ENCODE measurements around the gene LTBP2.

Gene LTBP2

DNA sequence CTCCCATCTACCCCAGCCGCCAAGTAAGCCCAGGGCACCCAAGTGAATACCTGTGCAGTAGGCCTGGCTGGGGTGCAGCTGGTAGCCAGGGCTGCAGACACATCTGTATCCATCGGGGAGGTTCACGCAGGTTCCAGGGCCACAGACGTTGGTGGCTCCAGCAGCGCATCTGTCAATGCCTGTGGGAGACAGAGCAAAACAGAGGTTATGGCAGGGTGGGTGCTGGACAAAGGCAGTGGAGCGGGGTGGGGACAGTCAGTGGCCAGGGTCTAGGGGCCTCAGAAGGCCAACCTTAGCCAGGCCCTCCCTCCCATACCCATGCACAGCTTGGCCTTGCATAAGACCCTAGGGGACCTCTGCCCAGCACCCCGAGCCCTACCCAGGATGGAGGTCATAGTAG lies 89.3 kb downstream of the LTBP2 start:
- no peak for DNase-seq

DNA sequence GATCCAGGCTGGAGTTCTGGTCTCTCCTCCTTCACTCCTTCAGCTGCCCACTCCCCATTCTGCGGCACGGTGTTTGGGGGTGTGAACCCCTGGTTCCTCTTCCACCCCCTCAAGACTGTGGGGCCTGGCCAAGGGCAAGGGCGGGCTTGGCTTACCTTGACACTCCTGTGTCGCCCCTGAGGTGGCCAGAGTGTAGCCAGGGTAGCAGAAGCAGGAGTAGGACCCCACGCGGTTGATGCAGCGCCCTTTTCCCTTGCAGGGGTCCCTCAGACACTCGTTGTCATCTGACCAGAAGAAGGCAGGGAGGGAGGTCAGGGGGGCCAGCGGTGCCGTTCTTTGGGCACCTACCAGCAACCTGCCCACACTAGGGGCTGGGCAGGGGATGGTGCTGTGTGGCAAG lies 90.3 kb downstream of the LTBP2 start:
- no peak for DNase-seq

DNA sequence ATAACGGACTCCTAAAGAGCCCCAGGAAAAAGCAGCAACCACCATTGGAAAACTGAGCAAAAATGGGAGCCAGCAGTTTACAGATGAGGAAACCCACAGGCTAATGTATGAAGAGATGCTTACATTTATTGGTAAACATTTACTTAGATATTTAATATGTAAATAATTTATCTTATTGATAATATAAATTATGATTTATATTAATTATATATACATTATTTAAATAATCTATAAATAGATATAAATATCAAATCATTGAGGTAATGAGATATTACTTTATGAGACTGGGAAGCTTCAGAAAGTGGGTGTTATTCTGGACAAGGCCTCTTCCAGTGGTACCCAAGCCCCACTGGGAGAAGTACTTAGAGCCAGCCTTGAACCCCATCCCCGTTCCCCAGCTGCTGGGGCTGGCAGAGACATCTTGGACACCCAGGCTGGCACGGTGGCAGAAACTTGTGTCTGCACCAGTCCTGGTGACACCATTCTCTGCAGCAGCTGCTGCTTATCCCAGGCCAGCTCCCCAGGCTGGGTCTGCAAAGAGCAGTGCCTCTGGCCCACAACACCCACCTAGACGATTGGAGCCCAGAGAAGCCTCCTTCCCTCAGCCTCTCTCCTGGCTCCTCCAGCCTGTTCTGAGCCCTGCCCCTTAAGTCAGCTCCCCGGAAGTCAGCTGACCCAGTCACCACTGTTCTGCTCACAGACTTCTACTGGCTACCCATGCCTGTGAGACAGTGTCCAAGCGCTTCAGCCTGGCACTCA lies 92.5 kb downstream of the LTBP2 start:
- no peak for DNase-seq

DNA sequence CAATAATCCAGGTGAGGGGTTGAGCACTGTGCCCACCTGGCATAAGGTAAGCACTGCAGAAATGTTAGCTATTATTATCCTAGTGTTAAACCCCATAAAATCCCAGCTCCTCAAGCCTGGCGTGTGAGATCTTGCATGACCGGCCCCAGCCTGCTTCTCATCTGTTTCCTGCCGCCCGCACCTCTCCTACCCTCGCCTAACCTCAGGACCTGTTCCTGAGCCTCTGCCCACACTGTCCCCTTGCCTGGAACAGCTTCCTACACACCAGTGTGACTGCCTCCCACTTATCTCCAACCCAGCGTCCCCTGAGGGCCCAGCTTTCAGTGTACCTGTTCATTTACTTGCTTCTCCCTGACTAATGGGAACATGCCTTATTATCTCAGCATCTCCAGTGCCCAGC lies 93.8 kb downstream of the LTBP2 start:
- no peak for DNase-seq

DNA sequence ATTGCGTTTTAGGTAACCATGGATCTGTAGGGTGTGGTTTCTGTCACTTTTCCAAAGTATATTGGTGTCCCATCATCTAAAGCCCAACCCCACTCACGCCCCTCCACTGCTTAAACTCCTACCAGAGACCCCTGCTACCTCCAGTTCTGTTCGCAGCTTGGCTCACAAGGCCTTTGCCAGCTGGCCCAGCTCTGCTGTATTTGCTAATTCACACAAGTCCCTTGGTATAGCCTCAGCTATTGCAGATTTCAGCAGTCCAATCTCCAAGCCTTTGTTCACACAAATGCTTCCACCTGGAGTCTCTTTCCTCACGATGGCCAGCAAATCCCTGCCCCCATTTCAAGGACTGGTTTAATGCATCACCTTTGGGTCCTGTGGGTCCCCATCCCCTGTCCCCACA lies 94.3 kb downstream of the LTBP2 start:
- DNase-seq, result no peak

DNA sequence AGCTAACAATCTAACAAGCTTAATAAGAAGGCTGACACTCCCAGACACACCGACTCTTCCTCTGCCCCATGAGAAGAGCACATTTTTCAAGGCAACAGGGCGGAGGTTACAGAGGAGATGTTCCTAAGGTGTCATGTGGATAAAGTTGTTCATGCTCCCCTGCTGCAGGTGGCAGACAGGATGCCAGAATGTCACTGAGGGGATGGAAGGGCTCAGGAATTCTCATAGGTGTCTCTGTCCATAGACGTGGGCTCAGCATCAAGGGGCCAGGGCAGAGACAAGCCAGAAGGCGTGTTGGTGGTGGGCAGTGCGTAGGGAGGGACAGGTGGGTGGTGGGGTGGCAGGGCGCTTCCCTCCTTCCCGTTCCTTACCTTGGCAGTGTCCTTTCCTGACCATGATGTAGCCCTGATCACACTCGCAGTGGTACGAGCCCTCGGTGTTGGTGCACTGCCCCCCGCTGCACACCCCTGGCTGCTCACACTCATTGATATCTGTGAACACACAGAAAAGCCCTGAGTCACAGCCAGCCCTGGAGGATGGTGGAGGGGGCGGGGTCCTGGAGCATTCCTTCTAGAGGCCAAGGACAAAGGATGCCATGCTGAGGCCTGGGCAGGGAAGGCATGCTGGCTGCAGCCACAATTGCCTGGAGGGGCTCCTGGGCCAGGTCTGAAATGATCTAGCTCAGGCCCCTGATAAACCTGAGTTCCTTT lies 95.4 kb downstream of the LTBP2 start:
- no peak for DNase-seq

DNA sequence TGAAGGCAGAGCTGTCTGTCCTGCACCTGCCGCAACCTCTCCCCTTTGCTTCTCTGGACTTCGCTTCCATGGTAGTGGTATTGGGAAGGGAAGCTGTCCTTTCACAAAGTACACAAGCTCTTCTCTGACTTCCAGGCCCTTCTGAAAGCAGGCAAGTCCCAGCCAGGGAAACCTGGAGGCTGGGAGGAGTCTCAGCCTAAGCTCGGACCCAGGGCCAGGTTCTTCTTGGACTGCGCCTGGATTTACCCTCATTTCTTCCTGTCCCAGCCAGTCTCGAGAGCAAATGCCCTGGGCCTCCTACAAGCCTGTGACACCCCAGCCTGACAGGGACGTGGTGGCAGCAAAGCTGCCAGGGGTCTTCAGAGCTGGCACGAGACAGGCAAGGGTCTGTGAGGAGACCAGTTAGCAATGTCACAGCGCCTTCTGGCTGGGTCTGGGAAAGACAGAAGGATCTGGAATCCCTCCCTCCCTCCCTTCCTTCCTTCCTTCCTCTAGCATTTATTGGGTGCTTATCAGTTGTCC lies 96.1 kb downstream of the LTBP2 start:
- no peak for DNase-seq

DNA sequence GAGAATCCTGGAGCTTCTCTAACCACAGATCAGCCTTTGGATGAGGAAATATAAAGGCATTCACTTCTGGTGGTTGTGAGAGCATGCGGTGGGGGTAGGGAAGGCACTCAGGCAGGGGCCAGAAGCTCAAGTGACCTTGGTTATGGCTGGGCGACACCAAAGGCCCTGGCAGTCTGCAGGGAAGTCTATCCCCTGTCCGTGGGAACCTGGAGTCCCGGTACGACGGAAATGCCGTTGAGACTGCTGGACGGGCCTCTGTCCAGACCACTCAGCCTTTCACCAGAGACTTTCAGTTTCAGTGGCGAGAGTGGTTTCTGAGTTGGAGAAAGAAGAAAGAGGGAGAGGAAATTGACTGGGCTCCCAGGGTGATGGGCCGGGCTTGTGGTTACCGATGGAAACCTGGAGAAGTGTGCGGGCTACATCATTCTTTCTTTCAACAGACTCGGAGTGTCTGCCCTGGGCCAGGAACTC lies 97.5 kb downstream of the LTBP2 start:
- no peak for DNase-seq

DNA sequence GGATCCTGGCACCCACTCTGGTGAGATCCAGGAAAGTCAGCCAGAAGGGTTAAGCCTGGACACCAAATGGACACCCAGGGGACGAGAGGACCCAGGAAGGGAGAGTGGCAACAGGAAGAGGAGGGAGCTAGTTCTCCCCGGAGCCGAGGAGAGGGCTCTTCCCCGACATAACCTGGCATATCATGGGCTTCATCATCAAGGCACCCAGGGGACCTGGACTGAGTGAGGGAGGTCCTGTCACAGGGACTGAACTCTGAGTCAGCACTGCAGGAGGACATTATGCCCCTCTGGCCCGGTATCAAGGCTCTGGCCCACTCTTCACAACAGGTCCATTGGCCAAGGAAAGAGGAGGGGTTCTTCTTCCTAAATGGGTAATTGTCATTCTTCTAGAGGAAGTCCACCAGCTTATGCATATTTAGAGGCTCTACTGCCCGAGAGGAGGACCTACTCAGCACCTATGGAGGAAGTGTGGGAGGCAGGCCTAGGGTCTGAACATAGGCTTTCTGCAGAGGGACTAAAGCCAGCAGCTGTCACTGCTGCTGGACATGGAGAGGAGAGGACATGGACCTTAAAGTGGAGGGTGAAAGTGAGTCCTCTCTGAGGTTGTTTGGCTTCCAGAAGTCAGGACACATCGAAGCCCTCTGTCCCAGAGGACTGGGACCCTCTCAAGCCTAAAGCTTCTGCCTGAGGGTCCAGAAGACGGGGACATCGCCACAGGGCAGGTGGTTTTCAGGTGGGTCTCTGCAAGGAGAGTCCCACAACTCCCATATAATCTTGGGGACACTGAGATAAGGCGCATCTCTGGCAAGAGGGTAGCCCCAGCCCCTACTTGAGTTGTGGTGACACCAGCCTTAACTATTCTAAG lies 99.8 kb downstream of the LTBP2 start:
- DNase-seq, result no peak

DNA sequence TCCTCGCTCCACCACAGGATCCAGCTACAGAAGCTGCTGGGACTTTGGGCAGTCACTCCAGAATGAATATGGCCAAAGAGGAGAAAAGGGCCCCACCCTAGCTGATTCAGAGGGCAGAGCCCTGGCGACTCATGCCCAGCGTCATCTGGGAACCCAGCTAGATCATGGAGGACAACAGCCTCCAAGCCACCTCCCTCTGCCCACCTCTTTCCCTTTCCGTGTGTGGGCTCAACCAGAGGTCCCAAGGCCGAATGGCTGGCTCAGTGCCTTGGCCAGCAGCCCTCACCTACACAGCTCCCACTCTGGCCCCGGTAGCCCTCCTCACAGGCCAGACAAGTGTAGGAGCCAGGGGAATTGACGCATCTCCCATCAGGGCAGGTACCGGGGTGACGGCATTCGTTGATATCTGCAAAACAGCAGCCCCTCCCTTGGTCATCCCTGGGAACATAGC lies 101.1 kb downstream of the LTBP2 start:
- DNase-seq, result no peak

DNA sequence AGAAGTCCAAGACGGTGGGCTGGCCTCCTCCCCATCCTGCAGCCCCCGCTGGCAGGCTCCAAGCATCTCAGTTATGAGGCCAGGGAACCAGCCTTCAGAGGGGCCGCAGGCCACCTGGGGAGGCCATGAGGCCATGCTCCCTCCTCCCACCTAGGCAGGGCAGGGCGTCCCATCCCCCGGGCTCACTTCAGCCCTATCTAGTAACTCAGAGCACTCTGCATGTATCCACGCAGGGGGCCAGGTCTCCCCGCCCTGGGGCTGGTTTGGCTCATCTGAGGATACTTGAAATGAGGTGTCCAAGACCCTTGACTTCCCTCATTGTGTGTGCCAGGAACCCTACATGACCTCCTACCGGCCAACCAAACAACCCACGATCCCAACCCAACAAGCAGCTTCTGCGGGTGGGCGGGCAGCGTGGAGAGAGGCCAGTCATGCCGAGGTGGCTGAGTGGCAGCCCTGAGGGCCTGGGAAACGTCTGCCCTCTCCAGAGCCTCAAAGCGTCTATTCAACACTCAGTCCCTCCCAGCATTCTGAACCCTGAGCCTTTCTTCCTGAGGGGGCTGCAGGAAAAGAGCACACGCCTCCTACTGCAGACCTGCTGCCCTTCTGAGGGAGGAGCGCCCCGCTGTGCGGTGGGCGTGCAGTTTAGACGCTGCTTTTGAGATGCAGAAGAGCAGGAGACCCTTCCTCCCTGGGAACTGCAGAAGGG lies 101.7 kb downstream of the LTBP2 start:
- no peak for DNase-seq

DNA sequence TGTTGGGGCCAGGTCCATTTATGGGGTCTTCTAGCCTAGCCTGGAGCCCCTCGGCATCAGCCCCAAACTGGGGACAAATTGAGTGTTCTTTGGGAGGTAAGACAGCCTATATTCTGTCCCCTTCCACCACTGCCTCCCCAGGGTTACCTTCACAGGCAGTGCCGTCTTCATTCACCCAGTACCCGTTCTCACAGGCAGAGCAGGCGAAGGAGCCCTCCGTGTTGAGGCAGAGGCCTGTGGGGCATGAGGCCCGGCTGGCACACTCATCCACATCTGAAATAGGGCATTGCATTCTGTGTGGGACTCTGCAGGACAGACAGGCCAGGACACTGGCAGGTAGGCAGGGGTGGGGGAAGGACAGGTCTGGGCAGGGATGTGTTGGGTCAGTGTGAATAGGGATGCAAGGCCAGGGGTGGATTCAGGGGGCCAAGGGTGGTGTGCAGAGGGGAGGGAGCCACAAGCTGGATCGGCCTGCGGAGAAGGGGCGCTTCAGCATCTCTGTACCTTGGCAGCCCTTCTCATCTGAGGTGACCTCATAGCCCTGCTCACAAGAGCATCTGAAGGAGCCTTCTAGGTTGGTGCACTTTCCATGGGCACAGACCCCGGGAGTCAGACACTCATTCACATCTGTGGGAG lies 102.3 kb downstream of the LTBP2 start:
- DNase-seq, result no peak

DNA sequence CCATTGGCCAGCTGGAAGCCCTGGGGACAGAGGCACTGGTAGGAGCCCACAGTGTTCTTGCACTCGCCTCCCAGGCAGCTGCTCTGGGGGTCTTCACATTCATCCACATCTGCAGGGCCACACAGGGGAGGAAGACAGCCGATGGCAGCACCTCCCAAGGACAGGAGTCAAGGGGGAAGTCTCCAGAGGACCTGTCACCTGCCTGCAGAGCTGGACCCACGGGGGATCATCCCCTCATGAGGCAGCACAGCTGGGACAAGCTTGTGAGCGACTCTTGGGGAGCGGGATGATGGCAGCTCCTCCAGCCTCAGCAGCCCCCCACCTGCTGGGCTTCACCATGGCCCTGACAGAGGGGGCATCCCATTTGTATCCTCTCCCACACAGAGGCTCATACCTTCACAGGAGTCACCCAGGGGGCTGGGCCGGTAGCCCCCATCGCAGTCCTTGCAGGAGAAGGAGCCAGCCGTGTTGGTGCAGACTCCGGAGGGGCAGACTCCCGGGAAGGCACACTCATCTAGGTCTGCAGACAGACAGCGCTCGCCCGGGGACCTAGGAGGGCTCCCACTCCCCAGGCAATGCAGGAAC lies 103.1 kb downstream of the LTBP2 start:
- no peak for DNase-seq

DNA sequence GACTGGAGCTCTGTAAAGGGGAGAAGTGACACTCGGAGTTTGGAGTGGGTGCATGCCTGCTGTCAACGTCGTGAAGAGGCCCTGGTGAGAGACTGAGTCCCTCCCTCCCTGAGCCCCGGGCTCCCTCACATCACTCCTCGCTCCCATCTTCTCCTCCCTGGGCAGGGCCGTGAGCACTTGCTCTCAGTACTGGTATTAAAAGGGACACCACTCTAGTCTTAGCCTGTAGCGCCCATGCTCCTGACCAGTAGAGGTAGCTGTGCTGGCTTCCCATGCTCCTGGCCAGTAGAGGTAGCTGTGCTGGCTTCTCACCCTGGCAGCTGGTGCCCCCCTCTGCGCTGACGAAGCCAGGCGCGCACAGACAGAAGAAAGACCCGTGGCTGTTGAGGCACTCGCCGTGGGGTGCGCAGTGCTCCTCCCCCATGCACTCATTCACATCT lies 103.7 kb downstream of the LTBP2 start:
- DNase-seq, result no peak

DNA sequence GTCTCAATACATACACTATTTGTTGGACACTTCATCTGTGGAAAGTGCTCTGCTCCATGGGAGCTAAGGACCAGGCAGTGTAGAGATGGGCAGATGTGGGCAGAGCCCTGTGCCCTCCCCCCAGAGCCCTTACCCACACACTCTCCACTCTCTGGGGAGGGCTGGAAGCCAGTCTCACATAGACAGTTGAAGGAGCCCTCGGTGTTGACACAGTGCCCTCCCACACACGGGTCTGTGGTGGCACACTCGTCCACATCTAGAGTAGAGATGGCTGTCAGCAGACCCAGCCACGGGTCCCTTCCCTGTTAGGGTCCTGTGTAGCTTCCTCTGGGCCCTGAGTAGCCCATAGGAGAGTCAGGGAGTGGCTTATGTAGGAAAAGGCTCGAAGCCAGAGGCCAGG lies 104.2 kb downstream of the LTBP2 start:
- no peak for DNase-seq

DNA sequence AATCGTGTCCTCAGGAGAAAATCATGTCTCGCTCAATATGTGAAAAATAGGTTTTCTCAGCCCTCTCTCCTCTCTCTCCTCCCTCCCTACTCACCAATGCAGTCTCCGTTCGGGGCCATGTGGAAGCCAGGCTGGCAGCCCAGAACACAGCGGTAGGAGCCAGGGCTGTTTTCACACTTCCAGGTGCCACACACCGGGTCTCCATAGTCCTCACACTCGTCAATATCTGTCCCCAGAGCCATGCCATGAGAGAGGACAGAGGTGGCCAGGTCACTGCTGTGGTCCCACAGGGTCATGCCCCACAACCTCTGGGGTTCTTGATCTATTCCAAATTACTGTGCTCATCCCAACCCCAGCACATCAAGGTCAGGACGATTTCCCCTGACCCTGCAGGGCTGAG lies 105.0 kb downstream of the LTBP2 start:
- DNase-seq, result no peak

DNA sequence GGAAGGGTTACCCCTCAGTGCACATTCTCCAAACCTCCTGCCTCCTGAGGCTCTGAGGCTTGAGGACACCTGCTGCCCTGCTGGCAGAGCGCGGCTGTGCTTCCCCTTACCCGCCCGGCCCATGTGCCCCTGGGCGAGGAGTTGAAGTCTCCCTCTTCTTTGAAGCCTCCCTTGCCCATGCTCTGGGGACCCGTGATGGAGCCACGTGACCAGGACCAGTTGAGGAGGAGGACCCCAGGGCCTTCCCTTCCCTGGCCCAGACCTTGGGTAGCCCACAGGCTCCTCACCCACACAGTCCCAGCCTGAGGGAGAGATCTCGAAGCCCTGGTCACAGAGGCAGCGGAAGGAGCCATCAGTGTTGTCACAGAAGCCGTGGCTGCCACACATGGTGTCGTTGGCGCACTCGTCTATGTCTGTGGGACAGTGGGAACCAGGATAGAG lies 105.6 kb downstream of the LTBP2 start:
- no peak for DNase-seq

DNA sequence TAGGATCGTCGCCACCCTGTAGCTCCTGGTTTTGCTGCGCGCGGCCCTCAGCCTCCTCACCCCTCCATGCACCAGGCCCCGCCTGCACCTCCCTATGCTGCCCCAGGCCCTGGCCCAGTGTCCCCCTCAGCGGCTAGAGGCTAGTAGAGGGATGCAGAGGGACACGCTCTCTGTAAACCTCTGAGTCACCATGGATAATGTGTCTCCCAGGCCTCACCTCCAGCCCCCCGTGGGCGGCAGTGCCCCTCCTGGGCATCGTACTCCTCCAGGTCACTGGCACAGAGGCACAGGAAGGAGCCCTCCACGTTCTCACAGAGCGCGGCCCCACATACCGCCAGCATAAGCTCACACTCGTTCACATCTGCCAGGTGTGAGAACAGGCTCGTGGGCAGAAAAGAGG lies 106.2 kb downstream of the LTBP2 start:
- DNase-seq, result no peak

DNA sequence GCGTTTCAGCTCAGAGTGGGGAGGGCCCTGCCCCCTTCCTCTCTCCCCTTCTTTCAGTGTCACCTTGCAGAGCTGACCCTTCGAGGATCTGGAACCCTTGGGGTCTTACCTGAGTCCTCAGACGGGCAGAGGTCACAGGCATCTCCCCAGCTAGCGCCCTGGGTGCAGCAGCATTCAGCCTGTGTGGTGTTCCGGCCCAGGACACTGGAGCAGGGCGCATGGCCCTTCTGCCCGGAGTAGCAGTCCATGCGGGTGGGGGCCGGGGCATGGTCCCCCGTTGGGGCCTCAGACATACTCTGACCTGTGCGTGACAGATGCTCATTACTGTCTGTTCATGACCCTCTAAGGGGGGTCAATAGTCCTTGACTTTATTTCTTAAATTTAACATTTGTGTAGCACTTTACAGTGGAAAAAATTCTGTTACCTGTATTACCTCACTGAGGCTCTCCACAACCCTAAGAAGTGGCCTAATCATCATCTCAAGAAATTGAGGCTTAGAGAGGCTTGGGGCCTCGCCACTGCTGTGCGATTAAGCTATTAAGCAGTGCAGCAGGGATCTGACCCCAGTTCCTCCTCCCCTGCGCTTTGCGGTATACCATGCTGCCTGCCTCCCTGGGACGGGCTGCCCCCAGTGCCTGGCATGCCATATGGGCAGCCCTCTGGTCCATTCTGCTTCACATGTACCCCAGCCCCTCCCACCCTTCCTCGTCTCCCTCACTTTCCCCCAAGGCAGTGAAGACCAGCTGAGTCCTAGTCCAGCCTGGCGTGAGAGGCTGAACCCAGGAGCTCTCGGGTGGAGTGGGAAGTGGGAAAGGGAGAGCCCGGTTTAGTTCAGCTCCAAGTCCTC lies 106.9 kb downstream of the LTBP2 start:
- DNase-seq, result no peak

DNA sequence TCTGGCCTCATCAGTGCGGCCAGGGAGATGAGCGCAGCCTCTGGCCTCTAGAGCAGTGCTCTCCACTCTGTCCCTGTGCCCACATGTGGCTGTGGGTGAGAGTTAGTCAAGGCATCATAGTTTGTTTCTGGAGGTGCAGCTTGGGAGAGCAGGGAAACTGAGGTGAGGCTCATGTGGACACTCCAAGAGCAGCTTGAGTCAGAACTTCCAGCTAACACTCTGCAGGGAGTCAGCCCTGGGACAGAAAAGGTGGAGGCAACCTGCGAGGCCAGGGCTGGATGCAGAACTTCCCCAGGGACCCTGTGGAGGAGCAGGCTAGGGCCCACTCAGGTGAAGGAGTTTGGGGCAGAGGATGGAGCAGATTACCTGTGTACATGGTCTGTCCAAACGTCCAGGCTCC lies 107.6 kb downstream of the LTBP2 start:
- no peak for DNase-seq

DNA sequence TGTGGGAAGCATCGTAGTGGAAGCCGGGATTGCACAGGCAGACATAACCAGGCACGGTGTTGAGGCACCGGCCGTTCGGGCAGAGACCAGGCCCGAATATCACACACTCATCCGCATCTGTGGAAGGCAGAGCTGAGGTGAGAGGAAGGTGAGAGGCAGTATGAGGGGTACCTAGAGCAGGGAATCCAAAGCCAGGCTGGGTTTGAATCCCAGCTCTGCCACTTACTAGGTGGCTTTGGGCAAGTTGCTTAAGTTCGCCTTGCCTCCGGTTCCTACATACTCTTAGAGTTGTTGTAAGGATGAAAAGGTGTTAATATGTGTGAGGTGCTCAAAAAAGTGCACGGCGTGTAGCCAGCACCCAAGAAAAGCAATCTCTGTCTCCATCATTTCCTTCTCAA lies 108.1 kb downstream of the LTBP2 start:
- no peak for DNase-seq

Measured in NCI-H1417 treated with DMSO at 0.1 percent for 48 hours (cell line).